Neural cell (in vitro differentiated cells): ENCODE data around the gene PKHD1. TPM values are rescaled to one million over a fixed set of nuclear protein-coding genes. Genes with fewer than 3 reads are reported as not detected.

Experiments
- H2AFZ ChIP-seq: fragments of 200-600, 300-800 bp; sonication (generic), shearing (Covaris generic); 2 replicates; pipeline ENCODE4 v1.6.0; 2014; ENCODE audit warnings: low read depth, mild to moderate bottlenecking, antibody characterized with exemption, low read length, moderate library complexity
- H3F3A ChIP-seq: fragments of 200-600 bp; shearing (Covaris generic); 2 replicates; pipeline ENCODE4 v1.6.1; 2016; ENCODE audit warnings: mild to moderate bottlenecking, moderate library complexity, mixed read lengths, antibody characterized with exemption, low read length; ENCODE audit not compliant: insufficient read depth, poor library complexity, severe bottlenecking
- H3K27ac ChIP-seq: fragments of 200-600, 300-800 bp; sonication (generic), shearing (Covaris generic); 2 replicates; pipeline ENCODE4 v1.5.1; 2014; ENCODE audit warnings: mild to moderate bottlenecking, low read length, moderate library complexity
- H3K27me3 ChIP-seq: fragments of 300-800, 200-600 bp; sonication (generic), shearing (Covaris generic); 2 replicates; pipeline ENCODE4 v1.6.0; 2014; ENCODE audit warnings: mild to moderate bottlenecking, low read depth, low read length, moderate library complexity; ENCODE audit not compliant: insufficient read depth
- H3K36me3 ChIP-seq: fragments of 300-800, 200-600 bp; sonication (generic), shearing (Covaris generic); 2 replicates; pipeline ENCODE4 v1.5.1; 2014; ENCODE audit warnings: mild to moderate bottlenecking, antibody characterized with exemption, low read length, moderate library complexity; ENCODE audit not compliant: insufficient read depth
- H3K4me2 ChIP-seq: fragments of 300-800, 200-600 bp; sonication (generic), shearing (Covaris generic); 2 replicates; pipeline ENCODE4 v1.6.0; 2014; ENCODE audit warnings: mild to moderate bottlenecking, low read length
- H3K4me3 ChIP-seq: fragments of 300-800, 200-600 bp; sonication (generic), shearing (Covaris generic); 2 replicates; pipeline ENCODE4 v1.5.1; 2014; ENCODE audit warnings: mild to moderate bottlenecking, low read length, moderate library complexity
- H3K79me2 ChIP-seq: fragments of 200-600 bp; shearing (Covaris generic); replicated peaks from 2 replicates; pipeline ENCODE4 v1.6.0; 2014; ENCODE audit warnings: mild to moderate bottlenecking, low read length, moderate library complexity; ENCODE audit not compliant: insufficient read depth
- H3K9ac ChIP-seq: fragments of 300-800, 200-600 bp; sonication (generic), shearing (Covaris generic); 2 replicates; pipeline ENCODE4 v1.6.1; 2016; ENCODE audit warnings: mild to moderate bottlenecking, low read length, mixed read lengths
- H3K9me2 ChIP-seq: fragments of 200-600 bp; shearing (Covaris generic); 2 replicates; pipeline ENCODE4 v1.6.1; 2016; ENCODE audit warnings: mild to moderate bottlenecking, low read length, mixed read lengths; ENCODE audit not compliant: insufficient read depth
- H3K9me3 ChIP-seq: fragments of 200-600, 300-800 bp; sonication (generic), shearing (Covaris generic); 2 replicates; pipeline ENCODE4 v1.6.1; 2016; ENCODE audit warnings: mild to moderate bottlenecking, mixed run types, low read length, moderate library complexity, mixed read lengths
- H4K20me1 ChIP-seq: fragments of 200-600 bp; shearing (Covaris generic); 2 replicates; pipeline ENCODE4 v1.6.1; 2016; ENCODE audit warnings: mild to moderate bottlenecking, mixed run types; ENCODE audit not compliant: insufficient read depth
- EP300 ChIP-seq: fragments of 450-650 bp; conservative IDR thresholded peaks from 2 replicates; pipeline ENCODE4 v1.6.1; 2014; ENCODE audit warnings: antibody characterized with exemption, mild to moderate bottlenecking, moderate library complexity; ENCODE audit not compliant: poor library complexity, severe bottlenecking
- EZH2 ChIP-seq: fragments of 200-600, 300-800 bp; shearing (Covaris generic), sonication (generic); IDR thresholded peaks from 2 replicates; pipeline ENCODE4 v1.6.1; 2014; ENCODE audit warnings: antibody characterized with exemption, low read length, borderline replicate concordance, mild to moderate bottlenecking; ENCODE audit not compliant: insufficient read depth, poor library complexity, severe bottlenecking
- MXI1 ChIP-seq: fragments of 450-650 bp; conservative IDR thresholded peaks from 2 replicates; pipeline ENCODE4 v1.6.1; 2014; ENCODE audit warnings: antibody characterized with exemption, mild to moderate bottlenecking; ENCODE audit not compliant: poor library complexity, severe bottlenecking
- POLR2AphosphoS5 ChIP-seq: IDR thresholded peaks from 2 replicates; pipeline ENCODE4 v1.6.1; 2012
- RAD21 ChIP-seq: fragments of 450-650 bp; conservative IDR thresholded peaks from 2 replicates; pipeline ENCODE4 v1.6.1; 2014; ENCODE audit warnings: antibody characterized with exemption, mild to moderate bottlenecking, moderate library complexity
- SMC3 ChIP-seq: fragments of 450-650 bp; conservative IDR thresholded peaks from 2 replicates; pipeline ENCODE4 v1.6.1; 2014; ENCODE audit warnings: antibody characterized with exemption, mild to moderate bottlenecking, moderate library complexity; ENCODE audit not compliant: poor library complexity
- TAF1 ChIP-seq: IDR thresholded peaks from 2 replicates; pipeline ENCODE4 v1.6.1; 2012; ENCODE audit warnings: low read depth
- polyA plus RNA-seq: library from polyadenylated mRNA; depleted of rRNA; stranded (reverse); fragments of >200 nt; gene quantifications from 2 replicates; pipeline ENCODE4 v1.2.3, GENCODE V29; 2014
- TF ChIP-seq, protein P1 (sequence below): IDR thresholded peaks from 2 replicates; pipeline ENCODE4 v1.6.1; 2012; ENCODE audit warnings: borderline replicate concordance
- TF ChIP-seq, protein P2 (sequence below): fragments of 450-650 bp; IDR thresholded peaks from 2 replicates; pipeline ENCODE4 v1.5.1; 2014; ENCODE audit warnings: antibody characterized with exemption, mild to moderate bottlenecking, moderate library complexity; ENCODE audit not compliant: poor library complexity, severe bottlenecking

Gene PKHD1
- polyA plus RNA-seq, 1 donor from 2014 or later = not detected

GRCh38 chr6:52104979-52105378 is 17.6 kb upstream of the PKHD1 start:
- Histone ChIP-seq H3K27me3 (no peaks in the 10 kb centered on the region), H3K9ac (no peak overlapping the region), H4K20me1 (no peaks in the 10 kb centered on the region), H2AFZ (no peak overlapping the region), H3K4me2 (no peak overlapping the region), H3K9me3 (no peaks in the 10 kb centered on the region), H3F3A (no peaks in the 10 kb centered on the region), H3K36me3 (no peaks in the 10 kb centered on the region), H3K27ac (no peak overlapping the region), H3K4me3 (no peak overlapping the region), H3K9me2 (no peaks in the 10 kb centered on the region), H3K79me2 (no peaks in the 10 kb centered on the region)
- TF ChIP-seq MXI1 (no peak), EZH2 (no peak), TAF1 (no peak), EP300 (no peak)
- TF ChIP-seq, protein P1, sequence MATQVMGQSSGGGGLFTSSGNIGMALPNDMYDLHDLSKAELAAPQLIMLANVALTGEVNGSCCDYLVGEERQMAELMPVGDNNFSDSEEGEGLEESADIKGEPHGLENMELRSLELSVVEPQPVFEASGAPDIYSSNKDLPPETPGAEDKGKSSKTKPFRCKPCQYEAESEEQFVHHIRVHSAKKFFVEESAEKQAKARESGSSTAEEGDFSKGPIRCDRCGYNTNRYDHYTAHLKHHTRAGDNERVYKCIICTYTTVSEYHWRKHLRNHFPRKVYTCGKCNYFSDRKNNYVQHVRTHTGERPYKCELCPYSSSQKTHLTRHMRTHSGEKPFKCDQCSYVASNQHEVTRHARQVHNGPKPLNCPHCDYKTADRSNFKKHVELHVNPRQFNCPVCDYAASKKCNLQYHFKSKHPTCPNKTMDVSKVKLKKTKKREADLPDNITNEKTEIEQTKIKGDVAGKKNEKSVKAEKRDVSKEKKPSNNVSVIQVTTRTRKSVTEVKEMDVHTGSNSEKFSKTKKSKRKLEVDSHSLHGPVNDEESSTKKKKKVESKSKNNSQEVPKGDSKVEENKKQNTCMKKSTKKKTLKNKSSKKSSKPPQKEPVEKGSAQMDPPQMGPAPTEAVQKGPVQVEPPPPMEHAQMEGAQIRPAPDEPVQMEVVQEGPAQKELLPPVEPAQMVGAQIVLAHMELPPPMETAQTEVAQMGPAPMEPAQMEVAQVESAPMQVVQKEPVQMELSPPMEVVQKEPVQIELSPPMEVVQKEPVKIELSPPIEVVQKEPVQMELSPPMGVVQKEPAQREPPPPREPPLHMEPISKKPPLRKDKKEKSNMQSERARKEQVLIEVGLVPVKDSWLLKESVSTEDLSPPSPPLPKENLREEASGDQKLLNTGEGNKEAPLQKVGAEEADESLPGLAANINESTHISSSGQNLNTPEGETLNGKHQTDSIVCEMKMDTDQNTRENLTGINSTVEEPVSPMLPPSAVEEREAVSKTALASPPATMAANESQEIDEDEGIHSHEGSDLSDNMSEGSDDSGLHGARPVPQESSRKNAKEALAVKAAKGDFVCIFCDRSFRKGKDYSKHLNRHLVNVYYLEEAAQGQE = no peak
- TF ChIP-seq, protein P2, sequence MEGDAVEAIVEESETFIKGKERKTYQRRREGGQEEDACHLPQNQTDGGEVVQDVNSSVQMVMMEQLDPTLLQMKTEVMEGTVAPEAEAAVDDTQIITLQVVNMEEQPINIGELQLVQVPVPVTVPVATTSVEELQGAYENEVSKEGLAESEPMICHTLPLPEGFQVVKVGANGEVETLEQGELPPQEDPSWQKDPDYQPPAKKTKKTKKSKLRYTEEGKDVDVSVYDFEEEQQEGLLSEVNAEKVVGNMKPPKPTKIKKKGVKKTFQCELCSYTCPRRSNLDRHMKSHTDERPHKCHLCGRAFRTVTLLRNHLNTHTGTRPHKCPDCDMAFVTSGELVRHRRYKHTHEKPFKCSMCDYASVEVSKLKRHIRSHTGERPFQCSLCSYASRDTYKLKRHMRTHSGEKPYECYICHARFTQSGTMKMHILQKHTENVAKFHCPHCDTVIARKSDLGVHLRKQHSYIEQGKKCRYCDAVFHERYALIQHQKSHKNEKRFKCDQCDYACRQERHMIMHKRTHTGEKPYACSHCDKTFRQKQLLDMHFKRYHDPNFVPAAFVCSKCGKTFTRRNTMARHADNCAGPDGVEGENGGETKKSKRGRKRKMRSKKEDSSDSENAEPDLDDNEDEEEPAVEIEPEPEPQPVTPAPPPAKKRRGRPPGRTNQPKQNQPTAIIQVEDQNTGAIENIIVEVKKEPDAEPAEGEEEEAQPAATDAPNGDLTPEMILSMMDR = no peak

DNA sequence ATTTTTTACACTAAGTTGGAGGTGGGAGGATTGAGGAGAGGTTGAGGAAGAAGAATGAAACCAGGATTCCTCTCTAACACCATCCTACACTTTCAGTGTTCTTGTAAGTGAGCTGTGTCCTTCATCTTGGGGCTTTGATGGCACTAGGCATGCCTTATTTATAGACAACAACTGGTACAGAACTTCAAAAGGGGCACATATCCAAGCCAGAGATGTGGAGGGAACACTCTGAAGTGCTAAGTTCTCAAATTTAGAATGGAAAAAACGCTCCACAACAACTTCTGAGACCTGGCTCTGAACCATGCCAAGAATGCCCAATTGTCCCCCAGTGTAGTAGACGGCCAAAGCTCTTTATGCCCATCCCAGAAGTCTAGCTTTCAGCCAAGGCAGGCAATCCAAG is 16.2 kb upstream of the PKHD1 start:
- Histone ChIP-seq H3K9ac (no peak overlapping the region), H4K20me1 (no peaks in the 10 kb centered on the region), H3K9me2 (no peaks in the 10 kb centered on the region), H3K4me2 (no peak overlapping the region), H2AFZ (no peak overlapping the region), H3K27me3 (no peaks in the 10 kb centered on the region), H3K9me3 (no peaks in the 10 kb centered on the region), H3K36me3 (no peaks in the 10 kb centered on the region), H3F3A (no peaks in the 10 kb centered on the region), H3K27ac (no peak overlapping the region), H3K4me3 (no peak overlapping the region), H3K79me2 (no peaks in the 10 kb centered on the region)
- no peak for TF ChIP-seq EP300
- TF ChIP-seq MXI1 = no peak
- no peak for TF ChIP-seq SMC3
- TF ChIP-seq, protein P1 = no peak
- TF ChIP-seq EZH2 = no peak
- TF ChIP-seq TAF1 = no peak
- TF ChIP-seq RAD21 = no peak
- TF ChIP-seq, protein P2 = no peak
- no peak for TF ChIP-seq POLR2AphosphoS5
